Fibroblast of pulmonary artery (primary cell): ENCODE measurements around the gene DSC1.
"Not testable (repeated sequence)": the region's sequence is repeated elsewhere in the genome, so short reads cannot be mapped to it uniquely, and the experiment has no call there.

ENCODE experiments used
- DNase-seq: peaks from one replicate; pipeline ENCODE4 v3.0.0-alpha.2; 2010; ENCODE audit warnings: low read depth
- H3K4me3 ChIP-seq: replicated peaks from 2 replicates; pipeline ENCODE4 v1.5.1; 2011; ENCODE audit warnings: low read depth, mild to moderate bottlenecking, control low read depth, low read length, moderate library complexity
- TF ChIP-seq, protein P1 (sequence below): IDR thresholded peaks from 2 replicates; pipeline ENCODE4 v1.5.1; 2011; ENCODE audit warnings: mild to moderate bottlenecking, control low read depth, low read length, inconsistent platforms; ENCODE audit errors: missing control alignments

The DSC1 gene

DNA sequence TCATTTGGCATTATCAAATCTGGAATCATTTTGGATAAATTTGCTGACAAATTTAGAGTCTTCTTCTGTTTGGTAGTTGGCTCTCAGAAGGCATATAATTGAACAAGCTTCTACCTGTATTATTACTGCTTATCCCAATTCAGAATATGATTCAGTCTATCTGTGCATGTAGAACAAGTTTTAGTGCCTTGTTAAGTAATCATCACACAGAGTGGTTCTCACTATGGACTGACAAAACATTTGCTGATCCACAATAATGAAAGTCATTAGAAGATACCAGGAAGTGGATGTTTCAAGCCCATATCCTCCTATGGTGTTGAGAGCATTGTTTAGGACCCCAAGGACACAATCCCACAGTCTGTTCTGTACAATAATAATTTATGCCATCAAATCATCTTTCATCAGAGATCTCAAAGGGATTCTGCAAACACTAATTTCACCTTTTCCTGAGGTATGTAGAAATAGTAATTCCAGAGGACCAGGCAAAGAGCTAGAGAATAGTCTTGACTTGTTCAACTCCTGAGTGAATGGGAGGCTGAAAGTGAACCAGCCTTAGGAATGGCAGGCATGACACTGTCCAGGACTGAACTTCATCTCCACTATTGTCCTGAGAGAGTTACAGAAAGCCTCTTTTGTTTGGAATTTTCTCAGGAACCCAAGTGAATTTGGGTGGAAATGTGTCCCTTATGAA, 29.6 kb upstream of the DSC1 start:
- no peak overlapping the region for H3K4me3 ChIP-seq
- TF ChIP-seq, protein P1, sequence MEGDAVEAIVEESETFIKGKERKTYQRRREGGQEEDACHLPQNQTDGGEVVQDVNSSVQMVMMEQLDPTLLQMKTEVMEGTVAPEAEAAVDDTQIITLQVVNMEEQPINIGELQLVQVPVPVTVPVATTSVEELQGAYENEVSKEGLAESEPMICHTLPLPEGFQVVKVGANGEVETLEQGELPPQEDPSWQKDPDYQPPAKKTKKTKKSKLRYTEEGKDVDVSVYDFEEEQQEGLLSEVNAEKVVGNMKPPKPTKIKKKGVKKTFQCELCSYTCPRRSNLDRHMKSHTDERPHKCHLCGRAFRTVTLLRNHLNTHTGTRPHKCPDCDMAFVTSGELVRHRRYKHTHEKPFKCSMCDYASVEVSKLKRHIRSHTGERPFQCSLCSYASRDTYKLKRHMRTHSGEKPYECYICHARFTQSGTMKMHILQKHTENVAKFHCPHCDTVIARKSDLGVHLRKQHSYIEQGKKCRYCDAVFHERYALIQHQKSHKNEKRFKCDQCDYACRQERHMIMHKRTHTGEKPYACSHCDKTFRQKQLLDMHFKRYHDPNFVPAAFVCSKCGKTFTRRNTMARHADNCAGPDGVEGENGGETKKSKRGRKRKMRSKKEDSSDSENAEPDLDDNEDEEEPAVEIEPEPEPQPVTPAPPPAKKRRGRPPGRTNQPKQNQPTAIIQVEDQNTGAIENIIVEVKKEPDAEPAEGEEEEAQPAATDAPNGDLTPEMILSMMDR = no peak
- DNase-seq = no peak

DNA sequence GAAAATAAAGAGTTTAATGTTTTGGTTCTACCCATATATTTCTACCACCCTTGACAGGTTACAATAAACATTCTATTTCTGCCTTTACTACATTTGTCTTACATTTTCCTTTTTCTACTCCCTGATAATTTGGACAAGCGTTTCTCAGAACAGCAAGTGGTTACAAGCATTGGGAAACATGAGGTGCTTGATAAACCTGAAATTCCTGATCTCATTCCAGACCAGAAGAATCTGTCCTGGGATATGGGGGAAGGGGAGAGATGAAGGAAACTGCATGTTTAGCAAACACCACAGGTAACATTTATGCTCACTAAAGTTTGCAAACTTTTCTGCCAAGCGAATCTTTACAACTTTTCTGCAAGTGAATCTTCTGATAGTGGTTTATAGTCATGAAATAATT, 28.3 kb upstream of the DSC1 start:
- DNase-seq = no peak
- TF ChIP-seq, protein P1 = no peak
- H3K4me3 ChIP-seq = no peak overlapping the region

DNA sequence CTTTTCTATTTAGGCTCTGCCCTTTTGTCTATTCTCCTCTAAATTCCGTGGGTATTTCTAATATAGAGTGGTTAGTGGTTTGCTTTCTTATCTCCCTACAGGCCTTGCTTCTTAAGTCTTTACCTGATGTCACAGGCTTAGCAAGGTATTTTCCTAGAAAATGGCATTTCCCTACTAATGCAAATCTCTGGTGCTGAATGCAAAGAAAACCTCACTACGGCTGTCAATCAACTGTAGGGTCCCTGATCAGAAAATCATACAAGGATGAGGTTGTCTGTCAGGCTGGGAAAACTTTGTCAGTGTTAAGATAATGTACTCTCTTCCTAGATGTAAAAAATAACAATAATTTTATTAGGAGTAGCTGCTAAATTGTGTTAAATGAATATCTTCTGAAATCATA, 27.1 kb upstream of the DSC1 start:
- no peak for DNase-seq
- TF ChIP-seq, protein P1 = no peak
- H3K4me3 ChIP-seq = no peak overlapping the region

DNA sequence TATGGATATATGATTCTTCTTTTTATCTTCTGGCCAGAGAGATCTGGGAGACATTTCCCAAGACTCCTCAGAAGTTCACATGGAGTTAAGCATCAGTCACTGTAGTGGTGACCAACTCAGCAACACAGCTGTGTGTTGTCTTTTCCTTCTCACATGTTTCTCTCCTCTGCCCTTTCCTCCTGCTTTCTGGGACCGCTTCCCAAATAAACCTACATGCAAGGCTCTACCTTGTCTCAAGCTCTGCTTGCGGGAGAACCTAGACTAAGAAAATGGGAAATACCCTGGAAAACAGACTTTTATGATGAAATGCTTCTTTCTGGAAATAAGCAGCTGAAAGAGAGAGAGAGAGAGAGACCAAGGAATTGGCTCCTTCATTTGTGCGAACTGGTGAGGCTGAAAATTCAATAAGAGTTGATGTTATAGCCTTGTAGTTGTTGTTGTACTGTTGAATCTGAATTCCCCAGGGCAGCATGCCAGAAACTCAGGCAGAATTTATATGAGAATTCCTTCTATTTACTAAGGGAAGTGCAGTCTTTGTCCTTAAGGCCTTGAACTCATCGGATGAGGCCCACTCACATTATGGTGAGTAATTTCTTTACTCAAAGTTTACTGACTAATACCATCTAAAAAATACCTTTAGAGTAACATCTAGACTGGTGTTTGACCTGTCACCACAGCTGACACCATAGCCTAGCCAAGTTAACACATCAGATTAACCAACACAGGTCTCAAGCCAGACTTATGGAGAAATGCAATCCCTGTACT, 22.7 kb upstream of the DSC1 start:
- DNase-seq = peak; percentile 28
- TF ChIP-seq, protein P1 = no peak
- H3K4me3 ChIP-seq = no peak overlapping the region

DNA sequence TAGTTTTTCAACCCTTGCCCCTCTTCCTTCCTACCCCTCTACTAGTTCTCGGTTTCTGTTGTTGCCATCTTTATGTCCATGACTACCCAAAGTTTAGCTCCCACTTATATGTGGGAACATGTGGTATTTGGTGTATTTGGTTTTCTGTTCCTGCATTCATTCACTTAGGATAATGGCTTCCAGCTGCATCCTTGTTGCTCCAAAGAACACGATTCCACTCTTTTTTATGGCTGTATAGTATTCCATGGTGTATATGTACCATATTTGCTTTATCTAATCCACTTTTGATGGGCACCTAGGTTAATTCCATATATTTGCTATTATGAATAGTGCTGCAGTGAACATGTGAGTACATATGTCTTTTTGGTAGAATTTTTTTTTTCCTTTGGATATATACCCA, 20.6 kb upstream of the DSC1 start:
- no peak overlapping the region for H3K4me3 ChIP-seq
- TF ChIP-seq, protein P1 = no peak
- no peak for DNase-seq

DNA sequence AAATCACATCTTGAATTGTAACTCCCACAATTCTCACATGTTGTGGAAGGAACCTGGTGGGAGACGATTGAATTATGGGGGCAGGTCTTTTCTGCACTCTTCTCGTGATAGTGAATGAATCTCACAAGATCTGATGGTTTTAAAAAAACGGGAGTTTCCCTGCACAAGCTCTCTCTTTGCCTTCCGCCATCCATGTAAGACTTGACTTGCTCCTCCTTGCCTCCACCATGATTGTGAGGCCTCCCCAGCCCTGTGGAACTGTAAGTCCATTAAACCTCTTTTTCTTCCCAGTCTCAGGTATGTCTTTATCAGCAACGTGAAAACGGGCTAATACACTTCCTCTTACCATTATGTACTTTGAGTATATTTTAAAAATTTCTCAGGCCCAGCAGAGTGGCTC, 14.7 kb upstream of the DSC1 start:
- DNase-seq, H3K4me3 ChIP-seq: not testable (repeated sequence)

DNA sequence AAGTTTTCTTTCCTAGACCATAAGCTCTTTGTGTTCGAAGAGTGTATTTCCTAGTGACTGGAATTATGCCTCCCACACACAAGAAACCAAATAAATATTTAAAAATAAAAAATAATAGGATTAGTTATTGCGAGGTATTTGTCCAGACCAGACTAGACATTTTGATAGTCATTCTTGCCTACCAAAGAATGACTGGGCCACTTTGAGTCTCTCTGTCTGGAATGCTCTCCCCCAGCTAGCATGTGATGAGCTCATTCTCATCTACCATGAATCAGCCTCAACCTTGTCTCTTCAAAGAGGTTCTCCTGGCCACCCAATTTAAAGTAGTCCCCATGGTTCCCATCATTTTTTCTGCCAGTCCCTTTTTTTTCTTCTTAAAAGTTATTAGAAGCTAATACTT, 13.9 kb upstream of the DSC1 start:
- TF ChIP-seq, protein P1 = no peak
- DNase-seq = no peak
- no peak overlapping the region for H3K4me3 ChIP-seq
